Upper lobe of left lung (tissue), 6 donors: ENCODE results near the gene TNFSF10. TPM values are rescaled to one million over a fixed set of nuclear protein-coding genes. Genes with fewer than 3 reads are reported as not detected.
A peak's percentile ranks its signal among the peaks of the same experiment; 100 is the strongest.

Experiments
- ATAC-seq, 2 donors: fragments of 200-7000 bp; cut with Tn5 transposase; one replicate each; pipeline ENCODE4 v1.9.1; 2022; ENCODE audit warnings: mild to moderate bottlenecking in 2 of 2, moderate library complexity in 2 of 2; ENCODE audit not compliant: low FRiP score in 2 of 2
- DNase-seq, 2 donors: peaks; one replicate each; pipeline ENCODE4 v3.0.0-alpha.2; 2019 to 2020
- H3K27ac ChIP-seq, 4 donors: fragments of 200-600 bp; sonication (generic); one replicate each; pipeline ENCODE4 v1.5.1; 2016 to 2019
- H3K27me3 ChIP-seq, 4 donors: fragments of 200-600 bp; sonication (generic); one replicate each; pipeline ENCODE4 v1.5.1; 2017 to 2019
- H3K36me3 ChIP-seq, 4 donors: fragments of 200-600 bp; sonication (generic); one replicate each; pipeline ENCODE4 v1.5.1; 2016 to 2019
- H3K4me1 ChIP-seq, 4 donors: fragments of 200-600 bp; sonication (generic); one replicate each; pipeline ENCODE4 v1.5.1; 2018 to 2019
- H3K4me3 ChIP-seq, 4 donors: fragments of 200-600 bp; sonication (generic); one replicate each; pipeline ENCODE4 v1.5.1; 2017 to 2019; ENCODE audit warnings: mild to moderate bottlenecking in 2 of 4, moderate library complexity in 1 of 4
- H3K9me3 ChIP-seq, 4 donors: fragments of 200-600 bp; sonication (generic); one replicate each; pipeline ENCODE4 v1.5.1; 2018 to 2019
- EP300 ChIP-seq, 4 donors: sonication (generic); formaldehyde crosslinking; IDR thresholded peaks; one replicate each; pipeline ENCODE4 v1.5.1; 2017; ENCODE audit warnings: antibody characterized with exemption in 4 of 4, control low read depth in 2 of 4
- POLR2A ChIP-seq, 4 donors: fragments of 450-650 bp; IDR thresholded peaks; one replicate each; pipeline ENCODE4 v1.5.1; 2016 to 2017; ENCODE audit warnings: antibody characterized with exemption in 4 of 4, mild to moderate bottlenecking in 2 of 4
- POLR2AphosphoS5 ChIP-seq, 2 donors: sonication (generic); formaldehyde crosslinking; IDR thresholded peaks; one replicate each; pipeline ENCODE4 v1.5.1; 2017; ENCODE audit warnings: antibody characterized with exemption in 2 of 2
- WGBS, 2 donors: methylation state at CpG; one replicate each; pipeline ENCODE4 v1.1.5; 2017 to 2018; 5-methylcytosine and 5-hydroxymethylcytosine counted together
- small RNA-seq, 4 donors: library from RNA; depleted of rRNA; stranded (forward); fragments of <200 nt; gene quantifications; one replicate each; pipeline ENCODE3, GENCODE V24; 2016
- total RNA-seq, 6 donors: library from RNA; depleted of rRNA in 4 of 6; stranded (reverse); fragments of >200 nt in 4 of 6; gene quantifications; one replicate each; pipeline versions ENCODE4 v1.1.0 to v1.2.1, GENCODE V29; 2016 to 2021
- TF ChIP-seq, protein P1 (sequence below), 6 experiments: fragments of 450-650 bp in 4 of 6; fragments of 200-600 bp in 2 of 6; sonication (generic) in 2 of 6; IDR thresholded peaks; one replicate each; pipeline ENCODE4 v1.5.1; 2016 to 2019; ENCODE audit warnings: antibody characterized with exemption in 6 of 6
- donor health status: DM: no; HTN: no; CAD: no; lungs with moderate emphysema.
- donor health status: DM: no; HTN: yes; CAD: no; lungs with severe emphysema.

The TNFSF10 gene
- total RNA-seq, 6 donors from 2014 or later, result 41.0 to 95.2 (median 76.8) TPM

DNA sequence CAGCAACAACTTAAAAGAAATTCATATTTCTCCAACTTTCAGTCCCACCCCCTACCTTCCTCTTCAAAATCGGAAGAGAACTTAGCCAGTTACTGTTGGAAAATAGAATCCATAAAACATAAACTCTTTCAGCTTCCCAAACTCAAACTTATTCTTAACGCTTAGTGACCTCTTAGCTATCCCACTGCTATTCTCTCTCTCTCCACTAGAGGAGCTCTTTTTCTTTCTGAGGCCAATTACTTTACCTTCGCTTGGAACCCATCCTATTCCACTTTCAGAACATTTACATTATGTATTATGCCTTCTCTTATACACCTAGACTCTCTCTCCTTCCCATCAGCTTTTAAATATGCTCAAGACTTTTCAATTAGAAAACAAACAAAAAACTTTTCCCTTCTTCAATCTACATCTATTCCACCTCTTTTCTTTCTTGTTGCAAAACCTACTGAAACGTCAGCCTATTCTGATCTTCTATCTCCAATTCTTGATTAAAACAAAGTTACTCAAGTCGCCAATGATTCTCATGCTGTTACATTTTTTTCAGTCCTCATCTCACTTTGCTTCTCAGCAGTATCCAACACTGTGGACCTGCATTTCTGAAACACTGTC lies 61.6 kb downstream of the TNFSF10 start:
- DNase-seq (no peak), ATAC-seq (peak in 1 of 2 donors; percentile 68)
- no peaks in the 10 kb centered on the region for H3K36me3 ChIP-seq
- no peak overlapping the region for H3K27ac ChIP-seq
- no peaks in the 10 kb centered on the region for H3K27me3 ChIP-seq
- no peak overlapping the region for H3K4me3 ChIP-seq
- peaks cover 0 to 3% (median 0%) of the 10 kb centered on the region in 4 donors for H3K4me1 ChIP-seq
- 29 to 38% methylated on average over 5 of the region's 5 CpGs for WGBS, 2 donors
- TF ChIP-seq, protein P1, sequence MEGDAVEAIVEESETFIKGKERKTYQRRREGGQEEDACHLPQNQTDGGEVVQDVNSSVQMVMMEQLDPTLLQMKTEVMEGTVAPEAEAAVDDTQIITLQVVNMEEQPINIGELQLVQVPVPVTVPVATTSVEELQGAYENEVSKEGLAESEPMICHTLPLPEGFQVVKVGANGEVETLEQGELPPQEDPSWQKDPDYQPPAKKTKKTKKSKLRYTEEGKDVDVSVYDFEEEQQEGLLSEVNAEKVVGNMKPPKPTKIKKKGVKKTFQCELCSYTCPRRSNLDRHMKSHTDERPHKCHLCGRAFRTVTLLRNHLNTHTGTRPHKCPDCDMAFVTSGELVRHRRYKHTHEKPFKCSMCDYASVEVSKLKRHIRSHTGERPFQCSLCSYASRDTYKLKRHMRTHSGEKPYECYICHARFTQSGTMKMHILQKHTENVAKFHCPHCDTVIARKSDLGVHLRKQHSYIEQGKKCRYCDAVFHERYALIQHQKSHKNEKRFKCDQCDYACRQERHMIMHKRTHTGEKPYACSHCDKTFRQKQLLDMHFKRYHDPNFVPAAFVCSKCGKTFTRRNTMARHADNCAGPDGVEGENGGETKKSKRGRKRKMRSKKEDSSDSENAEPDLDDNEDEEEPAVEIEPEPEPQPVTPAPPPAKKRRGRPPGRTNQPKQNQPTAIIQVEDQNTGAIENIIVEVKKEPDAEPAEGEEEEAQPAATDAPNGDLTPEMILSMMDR (IDR thresholded peaks at IDR 0.05), result peak; percentile 63 to 91 (median 72)
- TF ChIP-seq POLR2AphosphoS5 (IDR thresholded peaks at IDR 0.05), result no peak
- H3K9me3 ChIP-seq, result no peaks in the 10 kb centered on the region

DNA sequence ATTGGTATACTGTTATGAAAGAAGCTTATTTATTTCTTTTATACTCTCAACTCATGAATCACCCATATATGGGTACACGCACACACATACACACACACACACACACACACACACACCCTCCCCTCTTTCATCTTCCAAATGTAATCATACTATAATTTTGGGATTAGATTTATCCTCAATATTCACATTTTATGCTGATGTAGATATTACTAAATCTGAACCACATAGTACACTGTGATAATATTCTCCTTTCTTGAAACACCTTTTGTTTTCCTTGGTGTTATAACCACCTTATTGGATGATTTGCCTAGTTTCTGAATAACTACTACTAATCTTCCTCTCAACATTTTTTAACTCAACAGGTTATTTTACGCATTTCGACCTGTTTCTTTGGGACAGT lies 66.8 kb downstream of the TNFSF10 start:
- H3K36me3 ChIP-seq, result no peaks in the 10 kb centered on the region
- TF ChIP-seq, protein P1 (IDR thresholded peaks at IDR 0.05), result no peak
- no peak for TF ChIP-seq EP300 (IDR thresholded peaks at IDR 0.05)
- TF ChIP-seq POLR2A (IDR thresholded peaks at IDR 0.05), result no peak
- no peak for TF ChIP-seq POLR2AphosphoS5 (IDR thresholded peaks at IDR 0.05)

More for the DNA sequence above, 66.8 kb downstream of the TNFSF10 start:
- Histone ChIP-seq H3K27me3 (no peaks in the 10 kb centered on the region), H3K27ac (no peak overlapping the region), H3K4me1 (peaks cover 0 to 3% (median 0%) of the 10 kb centered on the region in 4 donors), H3K9me3 (no peaks in the 10 kb centered on the region), H3K4me3 (no peak overlapping the region)
- WGBS, 2 donors, result 80 to 95% methylated on average over 3 of the region's 3 CpGs
- no peak for DNase-seq
- ATAC-seq, result no peak

Small RNA genes lying within 50 kb of the gene (small RNA-seq; reads per million reads assigned to genes)
- 0 reads per million in 4 donors for gene AC007919.1

Other genes with a start within 250 kb of the TNFSF10 start
- gene GHSR, start 75.0 kb downstream of the TNFSF10 start, total RNA-seq, result not detected
- gene NCEH1, start 187.6 kb upstream of the TNFSF10 start, total RNA-seq, result 10 to 100 TPM; 16.8 to 73.1 (median 36.4) TPM
- gene ECT2, start 227.3 kb upstream of the TNFSF10 start, total RNA-seq, result 10 to 100 TPM in 5 of 6 donors, 1 to 10 TPM in 1; 7.1 to 18.7 (median 13.7) TPM